Omental fat pad (tissue), 4 donors: ENCODE data around the gene PDE6C. TPM values are rescaled to one million over a fixed set of nuclear protein-coding genes. Genes with fewer than 3 reads are reported as not detected.

Experiments
- ATAC-seq: fragments of 150-250 bp; one replicate; pipeline ENCODE4 v1.9.1; 2016; ENCODE audit warnings: mild to moderate bottlenecking, moderate library complexity; ENCODE audit not compliant: low FRiP score
- DNase-seq: peaks from one replicate; pipeline ENCODE4 v3.0.0-alpha.2; 2019; ENCODE audit warnings: low spot score
- total RNA-seq, 4 donors: library from RNA; depleted of rRNA; stranded (reverse); fragments of >200 nt; gene quantifications; one replicate each; pipeline ENCODE4 v1.1.0, GENCODE V29; 2016
- TF ChIP-seq, protein P1 (sequence below), 3 donors: fragments of 450-650 bp; IDR thresholded peaks; one replicate each; pipeline ENCODE4 v1.5.1; 2016 to 2017; ENCODE audit warnings: antibody characterized with exemption in 3 of 3, mild to moderate bottlenecking in 3 of 3, moderate library complexity in 2 of 3

The PDE6C gene
- total RNA-seq, 4 donors from 2014 or later: not detected

DNA sequence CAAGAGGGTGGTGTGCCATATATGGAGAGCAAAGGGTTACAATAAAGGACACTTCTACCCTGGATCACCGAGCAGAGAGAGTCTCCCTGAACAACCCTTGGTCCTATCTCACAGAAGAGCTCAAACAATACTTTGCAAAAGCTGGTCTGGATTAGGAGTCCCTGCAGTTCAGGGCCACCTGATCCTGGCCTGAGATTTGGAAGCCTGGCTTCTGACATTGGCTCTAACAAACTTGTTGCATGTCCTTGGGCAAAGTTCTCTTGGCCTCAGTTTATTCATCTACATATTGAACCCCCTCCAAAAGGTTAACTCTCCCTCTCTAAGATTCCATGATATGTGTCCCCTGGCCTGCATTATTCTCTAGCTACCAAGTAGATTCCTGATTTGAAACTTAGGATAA is 13.0 kb upstream of the PDE6C start:
- no peak for DNase-seq
- no peak for ATAC-seq
- TF ChIP-seq, protein P1, sequence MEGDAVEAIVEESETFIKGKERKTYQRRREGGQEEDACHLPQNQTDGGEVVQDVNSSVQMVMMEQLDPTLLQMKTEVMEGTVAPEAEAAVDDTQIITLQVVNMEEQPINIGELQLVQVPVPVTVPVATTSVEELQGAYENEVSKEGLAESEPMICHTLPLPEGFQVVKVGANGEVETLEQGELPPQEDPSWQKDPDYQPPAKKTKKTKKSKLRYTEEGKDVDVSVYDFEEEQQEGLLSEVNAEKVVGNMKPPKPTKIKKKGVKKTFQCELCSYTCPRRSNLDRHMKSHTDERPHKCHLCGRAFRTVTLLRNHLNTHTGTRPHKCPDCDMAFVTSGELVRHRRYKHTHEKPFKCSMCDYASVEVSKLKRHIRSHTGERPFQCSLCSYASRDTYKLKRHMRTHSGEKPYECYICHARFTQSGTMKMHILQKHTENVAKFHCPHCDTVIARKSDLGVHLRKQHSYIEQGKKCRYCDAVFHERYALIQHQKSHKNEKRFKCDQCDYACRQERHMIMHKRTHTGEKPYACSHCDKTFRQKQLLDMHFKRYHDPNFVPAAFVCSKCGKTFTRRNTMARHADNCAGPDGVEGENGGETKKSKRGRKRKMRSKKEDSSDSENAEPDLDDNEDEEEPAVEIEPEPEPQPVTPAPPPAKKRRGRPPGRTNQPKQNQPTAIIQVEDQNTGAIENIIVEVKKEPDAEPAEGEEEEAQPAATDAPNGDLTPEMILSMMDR (IDR thresholded peaks at IDR 0.05): no peak

DNA sequence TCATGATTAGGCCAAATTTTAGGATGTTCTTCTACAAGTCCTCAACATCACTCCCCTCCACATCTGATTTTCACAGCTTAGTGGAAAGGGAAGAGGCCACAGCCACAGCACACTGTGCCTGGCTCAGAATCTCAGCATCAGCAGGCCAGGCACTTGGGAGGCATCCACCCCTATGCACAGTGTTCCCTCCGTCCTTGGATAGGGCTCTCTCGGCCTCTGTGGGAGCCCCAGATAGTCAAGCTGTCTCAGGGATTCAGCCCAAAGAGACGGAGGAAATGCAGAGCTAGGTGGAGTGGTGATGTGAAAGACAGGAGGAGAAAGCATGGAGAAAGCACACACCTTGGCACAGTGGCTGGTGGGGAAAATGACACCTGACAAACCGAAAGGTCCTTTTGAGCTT is 12.6 kb upstream of the PDE6C start:
- no peak for ATAC-seq
- TF ChIP-seq, protein P1 (IDR thresholded peaks at IDR 0.05): no peak
- no peak for DNase-seq

DNA sequence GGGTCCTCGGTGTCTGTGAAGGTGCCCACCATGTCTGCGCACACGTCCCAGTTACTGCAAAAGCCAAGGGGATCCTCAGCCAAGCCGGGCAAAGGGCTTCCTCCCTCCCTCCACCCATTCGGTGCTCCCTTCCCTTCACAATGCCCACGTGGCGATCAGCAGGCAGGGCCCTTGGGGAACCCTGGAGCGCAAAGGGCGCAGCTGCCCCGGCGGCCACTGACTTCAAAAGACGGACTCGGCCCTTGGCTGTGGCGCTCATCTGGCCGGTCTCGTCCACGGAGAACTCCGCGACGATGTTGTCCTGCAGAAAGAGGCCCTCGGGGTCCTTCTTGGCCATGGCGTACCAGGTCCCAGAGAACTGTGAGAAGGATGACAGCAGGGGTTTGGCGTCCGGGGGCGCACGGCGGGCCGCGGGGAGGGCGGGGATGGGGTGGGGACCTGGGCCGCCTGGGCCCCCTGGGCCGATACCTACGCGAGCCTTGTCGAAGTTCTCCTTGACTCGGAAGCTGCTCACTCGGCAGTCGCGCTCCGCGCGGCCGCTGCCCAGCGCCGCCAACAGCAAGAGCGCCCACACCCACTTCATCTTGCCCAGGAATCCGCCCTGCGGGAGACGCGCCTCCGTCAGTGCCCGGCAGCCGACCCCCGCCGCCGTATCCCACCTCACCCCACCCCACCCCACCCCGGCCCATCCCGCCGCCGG is 11.7 kb upstream of the PDE6C start:
- TF ChIP-seq, protein P1 (IDR thresholded peaks at IDR 0.05): no peak
- DNase-seq (no peak), ATAC-seq (peak; percentile 60)

DNA sequence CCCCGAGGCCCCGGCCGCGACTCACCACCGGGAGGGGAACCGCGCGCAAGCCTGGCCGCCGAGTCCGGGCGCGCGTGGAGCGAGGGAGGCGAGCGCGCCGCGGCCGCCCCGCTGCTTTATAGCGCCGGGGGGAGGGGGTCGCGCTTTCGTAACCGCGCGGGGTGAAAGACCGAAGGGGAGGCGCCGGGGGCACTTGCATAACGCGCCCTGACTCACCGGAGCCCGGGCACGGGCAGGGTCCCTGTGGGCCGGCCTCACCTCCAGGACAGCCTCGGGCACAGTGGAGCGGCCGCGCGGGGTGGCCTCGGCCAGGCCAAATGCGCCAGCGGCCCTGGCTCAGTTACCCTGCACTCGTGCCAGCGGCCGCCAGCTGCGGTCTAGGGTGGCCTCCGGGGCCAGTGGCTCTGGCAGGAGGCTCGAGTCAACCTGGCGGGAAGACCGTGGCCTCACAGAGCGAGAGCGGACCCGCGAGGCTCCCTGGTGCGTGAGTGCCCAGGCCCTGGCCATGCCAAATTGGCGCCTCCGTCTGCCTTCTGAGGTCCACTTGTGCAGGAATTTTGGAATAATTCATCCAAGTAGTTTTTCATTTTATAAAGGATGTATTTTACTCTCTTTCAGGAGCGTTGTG is 11.1 kb upstream of the PDE6C start, which contains the start of gene RBP4:
Gene RBP4 (minus strand): TSS at position 90 of the 628 bp plus-strand sequence. CDS start 207 bp downstream, outside the sequence.
- DNase-seq (no peak), ATAC-seq (peak; percentile 93)
- TF ChIP-seq, protein P1 (IDR thresholded peaks at IDR 0.05): no peak

DNA sequence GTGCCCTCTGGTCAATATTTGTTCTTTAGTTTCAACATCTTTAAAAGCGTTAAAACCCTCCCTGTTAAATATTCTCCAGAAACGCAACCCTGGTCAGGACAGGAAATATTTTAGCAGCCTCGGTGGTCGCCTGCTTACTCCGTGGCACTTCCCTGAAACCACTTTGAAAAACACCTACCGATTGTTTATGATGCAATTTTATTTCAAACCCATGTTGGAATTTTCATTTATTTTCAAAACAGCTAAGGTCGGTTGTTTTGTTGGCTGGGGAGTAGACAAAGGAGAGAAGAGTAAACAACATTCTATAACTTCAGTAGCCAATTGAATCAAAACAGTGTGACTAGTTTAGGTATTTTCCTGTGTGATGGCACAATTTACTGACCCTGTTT is 10.6 kb upstream of the PDE6C start:
- TF ChIP-seq, protein P1 (IDR thresholded peaks at IDR 0.05): no peak
- no peak for DNase-seq
- no peak for ATAC-seq

DNA sequence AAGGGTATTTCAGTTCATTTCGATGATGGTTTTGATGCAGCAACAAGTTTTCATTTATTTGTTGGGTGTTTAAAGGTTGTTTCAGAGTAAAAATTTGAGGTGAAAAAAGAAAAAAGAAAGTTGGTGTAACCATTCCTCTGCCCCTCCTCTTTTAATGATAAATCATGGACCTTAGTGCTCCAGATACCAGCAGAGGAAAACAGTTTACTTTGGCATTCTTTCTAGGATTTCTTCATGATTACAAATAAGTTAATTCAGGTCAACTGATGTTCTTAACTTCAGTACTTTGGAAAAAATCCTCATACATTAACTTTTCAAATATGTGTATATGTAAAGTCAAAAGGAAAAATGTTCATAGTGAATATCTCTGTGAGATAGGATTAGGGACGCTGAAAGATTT is 9.3 kb upstream of the PDE6C start:
- TF ChIP-seq, protein P1 (IDR thresholded peaks at IDR 0.05): no peak
- DNase-seq: no peak
- no peak for ATAC-seq

DNA sequence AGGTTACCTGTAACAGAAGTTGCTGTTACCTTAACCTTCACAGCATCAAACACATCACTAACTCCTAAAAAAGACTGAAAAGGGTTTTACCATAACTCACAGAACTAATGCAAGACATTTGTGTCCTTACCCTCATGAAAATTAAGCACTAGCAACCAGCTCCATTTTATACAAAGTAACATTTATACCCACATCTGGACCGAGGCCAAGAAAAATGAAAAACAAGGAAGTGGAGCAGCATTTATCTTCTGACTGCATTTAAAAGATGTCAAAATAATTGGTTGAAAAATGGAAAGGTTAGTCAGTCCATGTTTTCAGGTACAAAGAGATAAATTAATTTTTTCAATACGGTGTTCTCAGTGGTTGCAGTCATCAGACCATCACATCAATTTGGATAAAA is 8.2 kb upstream of the PDE6C start:
- no peak for ATAC-seq
- TF ChIP-seq, protein P1 (IDR thresholded peaks at IDR 0.05): no peak
- no peak for DNase-seq
